MV-4-11 (cell line): ENCODE measurements around the gene CCDC106.

Source experiments
- DNase-seq: peaks from one replicate; lab custom pipeline; 2025; lab: John Stamatoyannopoulos, UW

Gene CCDC106

GRCh38 chr19:55647732-55648584, at the start of gene CCDC106:
CCDC106 (plus strand) TSS chr19:55648212; CDS start chr19:55649047, 835 bp downstream.
- DNase-seq: peak; percentile 52

- DNase-seq: peak; percentile 95
Measured at GRCh38 chr19:55598719-55599467, 49.1 kb upstream of the CCDC106 start.

GRCh38 chr19:55599468-55599841, 48.6 kb upstream of the CCDC106 start, which contains the start of gene FIZ1:
FIZ1 (minus strand) TSS chr19:55599517; CDS start chr19:55597865, 1,652 bp downstream.
- peak; percentile 99 for DNase-seq

GRCh38 chr19:55599842-55600661, 48.0 kb upstream of the CCDC106 start, which contains the start of gene ZNF524:
ZNF524 (plus strand) TSS chr19:55600288; CDS start chr19:55602113, 1,825 bp downstream.
- DNase-seq: peak; percentile 95

- DNase-seq: no peak
Measured at GRCh38 chr19:55600662-55601028, 47.4 kb upstream of the CCDC106 start.

- peak; percentile 26 for DNase-seq
Measured at GRCh38 chr19:55601084-55601483, 46.9 kb upstream of the CCDC106 start.

- no peak for DNase-seq
Measured at GRCh38 chr19:55602104-55603001, 45.7 kb upstream of the CCDC106 start.

GRCh38 chr19:55603115-55603514, 44.9 kb upstream of the CCDC106 start:
- DNase-seq: no peak

GRCh38 chr19:55603581-55604292, 44.3 kb upstream of the CCDC106 start:
- no peak for DNase-seq

GRCh38 chr19:55605207-55605636, 42.8 kb upstream of the CCDC106 start:
- DNase-seq: peak; percentile 98

- DNase-seq: peak; percentile 75
Measured at GRCh38 chr19:55605637-55606470, 42.2 kb upstream of the CCDC106 start, which contains the start of gene ZNF865. ZNF865 (plus strand) TSS chr19:55605647; CDS start chr19:55613619, 7,972 bp downstream.

- DNase-seq: no peak
Measured at GRCh38 chr19:55606471-55606787, 41.6 kb upstream of the CCDC106 start.

- no peak for DNase-seq
Measured at GRCh38 chr19:55606817-55607216, 41.2 kb upstream of the CCDC106 start.

- no peak for DNase-seq
Measured at GRCh38 chr19:55609326-55609725, 38.7 kb upstream of the CCDC106 start.

GRCh38 chr19:55611300-55611982, 36.6 kb upstream of the CCDC106 start:
- DNase-seq: no peak

- DNase-seq: peak; percentile 51
Measured at GRCh38 chr19:55611983-55612645, 35.9 kb upstream of the CCDC106 start.

- no peak for DNase-seq
Measured at GRCh38 chr19:55613396-55613795, 34.6 kb upstream of the CCDC106 start.
